Cardiac fibroblast (primary cell): ENCODE measurements around the gene ADA.

ENCODE experiments used
- DNase-seq, 2 donors: peaks; one replicate each; pipeline versions ENCODE4 v3.0.0 to v3.0.0-alpha.2; 2010; ENCODE audit warnings: low read depth in 2 of 2
- H3K4me3 ChIP-seq, 2 donors: replicated peaks in 1 of 2; 1 replicate in 1 of 2; 2 replicates in 1 of 2; pipeline ENCODE4 v1.5.1; 2011; ENCODE audit warnings: low read depth in 2 of 2, low read length in 2 of 2, mild to moderate bottlenecking in 2 of 2, moderate library complexity in 1 of 2
- TF ChIP-seq, protein P1 (sequence below): IDR thresholded peaks from one replicate; pipeline ENCODE4 v1.5.1; 2011; ENCODE audit warnings: low read depth, mild to moderate bottlenecking, low read length, inconsistent platforms

Gene ADA

GRCh38 chr20:44694159-44694558 is 42.7 kb upstream of the ADA start:
- no peak overlapping the region for H3K4me3 ChIP-seq
- DNase-seq, result no peak
- TF ChIP-seq, protein P1, sequence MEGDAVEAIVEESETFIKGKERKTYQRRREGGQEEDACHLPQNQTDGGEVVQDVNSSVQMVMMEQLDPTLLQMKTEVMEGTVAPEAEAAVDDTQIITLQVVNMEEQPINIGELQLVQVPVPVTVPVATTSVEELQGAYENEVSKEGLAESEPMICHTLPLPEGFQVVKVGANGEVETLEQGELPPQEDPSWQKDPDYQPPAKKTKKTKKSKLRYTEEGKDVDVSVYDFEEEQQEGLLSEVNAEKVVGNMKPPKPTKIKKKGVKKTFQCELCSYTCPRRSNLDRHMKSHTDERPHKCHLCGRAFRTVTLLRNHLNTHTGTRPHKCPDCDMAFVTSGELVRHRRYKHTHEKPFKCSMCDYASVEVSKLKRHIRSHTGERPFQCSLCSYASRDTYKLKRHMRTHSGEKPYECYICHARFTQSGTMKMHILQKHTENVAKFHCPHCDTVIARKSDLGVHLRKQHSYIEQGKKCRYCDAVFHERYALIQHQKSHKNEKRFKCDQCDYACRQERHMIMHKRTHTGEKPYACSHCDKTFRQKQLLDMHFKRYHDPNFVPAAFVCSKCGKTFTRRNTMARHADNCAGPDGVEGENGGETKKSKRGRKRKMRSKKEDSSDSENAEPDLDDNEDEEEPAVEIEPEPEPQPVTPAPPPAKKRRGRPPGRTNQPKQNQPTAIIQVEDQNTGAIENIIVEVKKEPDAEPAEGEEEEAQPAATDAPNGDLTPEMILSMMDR, result no peak

GRCh38 chr20:44693627-44694026 is 42.1 kb upstream of the ADA start:
- DNase-seq, result no peak
- TF ChIP-seq, protein P1, result no peak
- H3K4me3 ChIP-seq, result no peak overlapping the region

DNA sequence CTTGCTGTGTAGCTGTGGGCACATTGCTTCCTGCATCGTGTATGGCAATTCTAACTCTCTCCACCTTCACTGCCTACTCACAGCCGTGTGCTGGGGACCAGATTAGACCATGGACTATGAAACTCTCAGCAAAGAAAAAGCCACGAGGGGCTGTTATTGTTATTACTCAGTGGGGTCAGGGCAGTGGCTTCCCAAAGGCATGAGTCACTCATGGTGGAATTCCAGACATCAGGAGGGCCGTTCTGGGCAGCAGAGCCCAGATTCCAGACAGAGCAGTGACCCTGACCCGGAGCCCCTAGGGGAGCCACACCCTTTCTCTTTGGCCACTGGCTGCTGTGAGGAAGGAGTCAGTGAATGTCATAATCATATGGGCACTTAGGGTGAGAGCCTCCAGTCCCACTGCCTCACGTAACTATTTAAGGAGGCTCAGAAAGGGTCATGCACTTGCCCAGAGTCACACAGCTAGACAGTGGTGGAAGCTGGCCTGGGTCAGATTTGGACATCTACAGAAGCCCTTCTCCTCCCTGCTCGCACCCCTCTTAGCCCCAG is 41.5 kb upstream of the ADA start:
- TF ChIP-seq, protein P1, result no peak
- DNase-seq, result peak; percentile 97
- H3K4me3 ChIP-seq, result no peak overlapping the region

- H3K4me3 ChIP-seq, result no peak overlapping the region
- TF ChIP-seq, protein P1, result no peak
- peak in 1 of 2 donors; percentile 77 for DNase-seq
Observed at GRCh38 chr20:44691424-44692423, 40.2 kb upstream of the ADA start.

DNA sequence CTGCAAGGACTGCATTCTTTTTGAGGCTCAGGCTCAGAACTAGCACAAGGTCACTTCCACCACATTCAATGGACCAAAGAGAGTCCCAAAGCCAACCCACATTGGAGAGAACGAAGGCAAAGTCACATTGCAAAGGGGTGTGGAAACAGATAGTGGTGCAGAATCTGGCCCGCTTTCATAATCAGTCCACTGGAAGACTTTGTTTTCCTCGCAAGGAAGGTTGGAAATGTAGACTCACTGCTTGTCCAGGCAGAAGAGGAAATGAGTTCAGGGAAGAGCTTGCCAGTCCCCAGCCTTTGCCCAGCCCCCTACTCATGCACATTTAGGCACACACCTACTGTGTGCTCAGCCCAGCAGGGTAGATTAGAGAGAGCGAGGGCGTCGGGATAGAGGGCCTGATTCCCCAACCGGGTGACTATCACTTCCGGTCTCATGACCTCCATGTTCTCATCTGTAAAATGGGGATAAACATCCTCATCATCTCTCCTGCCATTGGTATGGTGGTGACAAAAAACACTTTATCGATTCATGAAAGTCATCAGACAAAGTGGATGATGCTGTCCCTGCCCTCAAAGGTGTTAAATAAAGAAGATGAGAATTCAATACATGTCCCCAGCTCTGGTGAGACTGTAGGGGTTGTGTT is 39.4 kb upstream of the ADA start:
- H3K4me3 ChIP-seq, result no peak overlapping the region
- TF ChIP-seq, protein P1, result no peak
- DNase-seq, result peak in 1 of 2 donors; percentile 76

DNA sequence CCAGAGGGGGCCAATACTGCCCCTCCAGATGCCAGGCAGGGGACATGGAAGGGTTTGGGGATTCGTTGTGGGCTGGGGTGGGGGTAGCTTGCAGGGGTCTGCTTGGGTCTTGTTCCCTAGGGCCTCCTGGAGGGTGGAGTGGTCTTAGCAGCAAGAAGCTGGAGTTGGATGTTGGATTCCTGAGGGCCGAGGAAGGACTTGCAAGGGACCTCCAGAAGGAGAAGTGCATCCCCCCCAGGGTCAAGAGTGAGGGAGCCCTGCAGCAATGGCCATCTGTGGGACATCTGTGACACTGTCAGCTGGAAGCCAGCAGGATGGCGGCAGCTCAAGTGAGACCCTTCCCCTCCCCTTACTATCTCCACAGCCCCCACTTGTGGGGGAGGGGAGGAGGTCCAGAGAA is 38.3 kb upstream of the ADA start:
- TF ChIP-seq, protein P1, result no peak
- DNase-seq, result no peak
- no peak overlapping the region for H3K4me3 ChIP-seq
